Gastrocnemius medialis (tissue), 4 donors: Measurements from ENCODE around the gene TTC39A.

Experiments
- POLR2A ChIP-seq, 2 donors: fragments of 450-650 bp; IDR thresholded peaks; one replicate each; pipeline ENCODE4 v1.6.1; 2017; ENCODE audit warnings: antibody characterized with exemption in 2 of 2, mild to moderate bottlenecking in 2 of 2, moderate library complexity in 2 of 2
- TF ChIP-seq, protein P1 (sequence below), 5 experiments: fragments of 450-650 bp in 3 of 5; fragments of 200-600 bp in 2 of 5; sonication (generic) in 2 of 5; IDR thresholded peaks in 4 of 5; conservative IDR thresholded peaks in 1 of 5; 1 replicate in 4 of 5; 2 replicates in 1 of 5; pipeline ENCODE4 v1.5.1; 2016 to 2019; ENCODE audit warnings: antibody characterized with exemption in 5 of 5, mild to moderate bottlenecking in 3 of 5, moderate library complexity in 3 of 5

GRCh38 chr1:51255331-51255730 lies 75.0 kb downstream of the TTC39A start:
- TF ChIP-seq, protein P1, sequence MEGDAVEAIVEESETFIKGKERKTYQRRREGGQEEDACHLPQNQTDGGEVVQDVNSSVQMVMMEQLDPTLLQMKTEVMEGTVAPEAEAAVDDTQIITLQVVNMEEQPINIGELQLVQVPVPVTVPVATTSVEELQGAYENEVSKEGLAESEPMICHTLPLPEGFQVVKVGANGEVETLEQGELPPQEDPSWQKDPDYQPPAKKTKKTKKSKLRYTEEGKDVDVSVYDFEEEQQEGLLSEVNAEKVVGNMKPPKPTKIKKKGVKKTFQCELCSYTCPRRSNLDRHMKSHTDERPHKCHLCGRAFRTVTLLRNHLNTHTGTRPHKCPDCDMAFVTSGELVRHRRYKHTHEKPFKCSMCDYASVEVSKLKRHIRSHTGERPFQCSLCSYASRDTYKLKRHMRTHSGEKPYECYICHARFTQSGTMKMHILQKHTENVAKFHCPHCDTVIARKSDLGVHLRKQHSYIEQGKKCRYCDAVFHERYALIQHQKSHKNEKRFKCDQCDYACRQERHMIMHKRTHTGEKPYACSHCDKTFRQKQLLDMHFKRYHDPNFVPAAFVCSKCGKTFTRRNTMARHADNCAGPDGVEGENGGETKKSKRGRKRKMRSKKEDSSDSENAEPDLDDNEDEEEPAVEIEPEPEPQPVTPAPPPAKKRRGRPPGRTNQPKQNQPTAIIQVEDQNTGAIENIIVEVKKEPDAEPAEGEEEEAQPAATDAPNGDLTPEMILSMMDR (IDR thresholded peaks at IDR 0.05 in 4 of 5, conservative IDR thresholded peaks at IDR 0.05 in 1 of 5) = no peak
- TF ChIP-seq POLR2A (IDR thresholded peaks at IDR 0.05) = no peak
